ENCODE measurements around the gene SNX20.

SNX20 gene

GRCh38 chr16:50704245-50704644, 23.1 kb upstream of the SNX20 start:
- no peak for TF ChIP-seq ESRRG (CRISPR knock-in tag; IDR thresholded peaks at IDR 0.05)
- no peak for TF ChIP-seq ZNF8 (CRISPR knock-in tag; IDR thresholded peaks at IDR 0.05)
- TF ChIP-seq CREB5 (CRISPR knock-in tag; IDR thresholded peaks at IDR 0.05; ENCODE audit: low read depth): no peak
- no peak for TF ChIP-seq OSR1 (CRISPR knock-in tag; IDR thresholded peaks at IDR 0.05)
- no peak for TF ChIP-seq PATZ1 (CRISPR knock-in tag; IDR thresholded peaks at IDR 0.05; ENCODE audit: borderline replicate concordance)
- TF ChIP-seq SNAI2 (CRISPR knock-in tag; IDR thresholded peaks at IDR 0.05): no peak
- TF ChIP-seq ZFP3 (CRISPR knock-in tag; IDR thresholded peaks at IDR 0.05): no peak
- no peak for TF ChIP-seq PPARA (CRISPR knock-in tag; IDR thresholded peaks at IDR 0.05; ENCODE audit: borderline replicate concordance)
- TF ChIP-seq ZNF565 (CRISPR knock-in tag; conservative IDR thresholded peaks at IDR 0.05; ENCODE audit: low read depth): no peak
- no peak for TF ChIP-seq CSRNP3 (CRISPR knock-in tag; IDR thresholded peaks at IDR 0.05)
- no peak for TF ChIP-seq ZC3H10 (CRISPR knock-in tag; IDR thresholded peaks at IDR 0.05)
- TF ChIP-seq ISL1 (CRISPR knock-in tag; IDR thresholded peaks at IDR 0.05): no peak
- no peak for ATAC-seq

GRCh38 chr16:50702725-50703124, 21.6 kb upstream of the SNX20 start:
- ATAC-seq: no peak
- TF ChIP-seq ZNF8 (CRISPR knock-in tag; IDR thresholded peaks at IDR 0.05): no peak
- TF ChIP-seq TSHZ2 (CRISPR knock-in tag; IDR thresholded peaks at IDR 0.05): no peak
- TF ChIP-seq SNAI2 (CRISPR knock-in tag; IDR thresholded peaks at IDR 0.05): no peak
- TF ChIP-seq RARB (CRISPR knock-in tag; IDR thresholded peaks at IDR 0.05): no peak
- no peak for TF ChIP-seq ZNF565 (CRISPR knock-in tag; conservative IDR thresholded peaks at IDR 0.05; ENCODE audit: low read depth)
- no peak for TF ChIP-seq ZFP3 (CRISPR knock-in tag; IDR thresholded peaks at IDR 0.05)
- no peak for TF ChIP-seq CREB5 (CRISPR knock-in tag; IDR thresholded peaks at IDR 0.05; ENCODE audit: low read depth)
- no peak for TF ChIP-seq TOX (CRISPR knock-in tag; IDR thresholded peaks at IDR 0.05; ENCODE audit: borderline replicate concordance)
- TF ChIP-seq OSR1 (CRISPR knock-in tag; IDR thresholded peaks at IDR 0.05): no peak
- no peak for TF ChIP-seq ISL1 (CRISPR knock-in tag; IDR thresholded peaks at IDR 0.05)
- TF ChIP-seq CSRNP3 (CRISPR knock-in tag; IDR thresholded peaks at IDR 0.05): no peak
- TF ChIP-seq POU6F1 (CRISPR knock-in tag; IDR thresholded peaks at IDR 0.05; ENCODE audit: borderline replicate concordance, low read depth): no peak
- TF ChIP-seq ARNTL (CRISPR knock-in tag; IDR thresholded peaks at IDR 0.05; ENCODE audit: borderline replicate concordance, low read depth): no peak
- no peak for TF ChIP-seq PATZ1 (CRISPR knock-in tag; IDR thresholded peaks at IDR 0.05; ENCODE audit: borderline replicate concordance)
- TF ChIP-seq CSDC2 (CRISPR knock-in tag; IDR thresholded peaks at IDR 0.05): no peak
- no peak for TF ChIP-seq BACH2 (CRISPR knock-in tag; IDR thresholded peaks at IDR 0.05; ENCODE audit: borderline replicate concordance)

Data from SK-N-SH treated with all-trans-retinoic acid at 6 μM for 48 hours (cell line).